Choroid plexus epithelial cell (primary cell): ENCODE results near the gene SLC23A2.
A peak's percentile ranks its signal among the peaks of the same experiment; 100 is the strongest.

ENCODE experiments used
- DNase-seq: peaks from one replicate; pipeline ENCODE4 v3.0.0-alpha.2; 2010; ENCODE audit warnings: low read depth
- H3K4me3 ChIP-seq: 2 replicates; pipeline ENCODE4 v1.5.1; 2011; ENCODE audit warnings: low read depth, mild to moderate bottlenecking, control low read depth, low read length, moderate library complexity
- CTCF ChIP-seq: conservative IDR thresholded peaks from 2 replicates; pipeline ENCODE4 v1.5.1; 2011; ENCODE audit warnings: low read depth, mild to moderate bottlenecking, control low read depth, inconsistent platforms, low read length, moderate library complexity

SLC23A2 gene

GRCh38 chr20:4829514-4830215 is 171.6 kb downstream of the SLC23A2 start:
- no peak for DNase-seq
- H3K4me3 ChIP-seq = no peak overlapping the region
- no peak for TF ChIP-seq CTCF

GRCh38 chr20:4828830-4829513 is 172.3 kb downstream of the SLC23A2 start:
- TF ChIP-seq CTCF = no peak

GRCh38 chr20:4821590-4821989 is 179.7 kb downstream of the SLC23A2 start:
- no peak for TF ChIP-seq CTCF
- no peak overlapping the region for H3K4me3 ChIP-seq
- no peak for DNase-seq

More at GRCh38 chr20:4828830-4829513, 172.3 kb downstream of the SLC23A2 start:
- DNase-seq = no peak
- no peak overlapping the region for H3K4me3 ChIP-seq

GRCh38 chr20:4820806-4821518 is 180.3 kb downstream of the SLC23A2 start:
- no peak for TF ChIP-seq CTCF
- H3K4me3 ChIP-seq = no peak overlapping the region
- DNase-seq = peak; percentile 63

GRCh38 chr20:4819901-4820300 is 181.4 kb downstream of the SLC23A2 start:
- no peak for TF ChIP-seq CTCF
- DNase-seq = no peak
- no peak overlapping the region for H3K4me3 ChIP-seq

- DNase-seq = peak; percentile 27
- no peak overlapping the region for H3K4me3 ChIP-seq
- peak; percentile 15 for TF ChIP-seq CTCF
Measured at GRCh38 chr20:4817230-4817671, 184.1 kb downstream of the SLC23A2 start.
